HG03097 (cell line): Measurements from ENCODE around the gene DOCK10.
"Not testable (repeated sequence)": the region's sequence is repeated elsewhere in the genome, so short reads cannot be mapped to it uniquely, and the experiment has no call there.

Experiments
- ATAC-seq: cut with Tn5 transposase; IDR thresholded peaks from one replicate; pipeline ENCODE4 v1.9.1; 2021; ENCODE audit not compliant: unreplicated experiment, low FRiP score

DOCK10 gene

GRCh38 chr2:224925061-224925809 lies 117.0 kb downstream of the DOCK10 start:
- no peak for ATAC-seq

- no peak for ATAC-seq
Measured at GRCh38 chr2:224924631-224925030, 117.6 kb downstream of the DOCK10 start.

GRCh38 chr2:224922142-224922727 lies 120.0 kb downstream of the DOCK10 start:
- ATAC-seq: peak; percentile 49

GRCh38 chr2:224919472-224920110 lies 122.7 kb downstream of the DOCK10 start:
- no peak for ATAC-seq

GRCh38 chr2:224918626-224919471 lies 123.4 kb downstream of the DOCK10 start:
- no peak for ATAC-seq

- ATAC-seq: not testable (repeated sequence)
Measured at GRCh38 chr2:224917246-224917645, 125.0 kb downstream of the DOCK10 start.

- no peak for ATAC-seq
Measured at GRCh38 chr2:224915136-224915535, 127.1 kb downstream of the DOCK10 start.

- ATAC-seq: no peak
Measured at GRCh38 chr2:224910574-224910925, 131.7 kb downstream of the DOCK10 start.

GRCh38 chr2:224909885-224910573 lies 132.2 kb downstream of the DOCK10 start:
- peak; percentile 61 for ATAC-seq

GRCh38 chr2:224908818-224909217 lies 133.4 kb downstream of the DOCK10 start:
- no peak for ATAC-seq

GRCh38 chr2:224904381-224904780 lies 137.9 kb downstream of the DOCK10 start:
- no peak for ATAC-seq

- no peak for ATAC-seq
Measured at GRCh38 chr2:224903621-224904020, 138.6 kb downstream of the DOCK10 start.

GRCh38 chr2:224901121-224901676 lies 141.1 kb downstream of the DOCK10 start:
- ATAC-seq: no peak

GRCh38 chr2:224895377-224895776 lies 146.9 kb downstream of the DOCK10 start:
- ATAC-seq: no peak

- ATAC-seq: peak; percentile 69
Measured at GRCh38 chr2:224894356-224894755, 147.9 kb downstream of the DOCK10 start.

GRCh38 chr2:224893848-224894247 lies 148.4 kb downstream of the DOCK10 start:
- no peak for ATAC-seq

- ATAC-seq: no peak
Measured at GRCh38 chr2:224892574-224893204, 149.6 kb downstream of the DOCK10 start.

GRCh38 chr2:224890372-224890771 lies 151.9 kb downstream of the DOCK10 start:
- no peak for ATAC-seq

- ATAC-seq: no peak
Measured at GRCh38 chr2:224887141-224887540, 155.1 kb downstream of the DOCK10 start.
